Liver (tissue), 9 donors: ENCODE measurements around the gene SRD5A1. TPM values are rescaled to one million over a fixed set of nuclear protein-coding genes. Genes with fewer than 3 reads are reported as not detected.

ENCODE experiments used
- DNase-seq: peaks from one replicate; pipeline ENCODE4 v3.0.0-alpha.2; 2017; ENCODE audit warnings: low spot score
- H3K27ac ChIP-seq, 2 donors: one replicate each; pipeline ENCODE4 v1.7.0; 2013; ENCODE audit warnings: inconsistent platforms in 2 of 2, low read length in 2 of 2, control low read depth in 1 of 2, low read depth in 1 of 2, mild to moderate bottlenecking in 1 of 2
- H3K27me3 ChIP-seq, 4 donors: one replicate each; pipeline versions ENCODE4 v1.6.1 to v1.7.0; 2013; ENCODE audit warnings: low read length in 3 of 4, inconsistent platforms in 1 of 4, mild to moderate bottlenecking in 1 of 4, moderate library complexity in 1 of 4; ENCODE audit not compliant: control insufficient read depth in 4 of 4, insufficient read depth in 4 of 4
- H3K36me3 ChIP-seq, 4 donors: one replicate each; pipeline versions ENCODE4 v1.6.1 to v1.7.0; 2013; ENCODE audit warnings: low read length in 3 of 4, mild to moderate bottlenecking in 3 of 4, low read depth in 1 of 4, moderate library complexity in 1 of 4; ENCODE audit not compliant: control insufficient read depth in 4 of 4, insufficient read depth in 3 of 4
- H3K4me1 ChIP-seq, 4 donors: one replicate each; pipeline versions ENCODE4 v1.6.1 to v1.7.0; 2013; ENCODE audit warnings: low read length in 3 of 4, mild to moderate bottlenecking in 3 of 4, moderate library complexity in 1 of 4; ENCODE audit not compliant: control insufficient read depth in 4 of 4, insufficient read depth in 4 of 4
- H3K4me3 ChIP-seq, 3 donors: one replicate each; pipeline versions ENCODE4 v1.6.1 to v1.7.0; 2013; ENCODE audit warnings: low read length in 3 of 3, control low read depth in 1 of 3, low read depth in 1 of 3, mild to moderate bottlenecking in 1 of 3
- H3K9ac ChIP-seq, 2 donors: one replicate each; pipeline ENCODE4 v1.7.0; 2013; ENCODE audit warnings: low read length in 2 of 2, mild to moderate bottlenecking in 2 of 2, moderate library complexity in 2 of 2, control low read depth in 1 of 2, low read depth in 1 of 2
- H3K9me3 ChIP-seq, 4 donors: one replicate each; pipeline versions ENCODE4 v1.6.1 to v1.7.0; 2013; ENCODE audit warnings: low read length in 3 of 4; ENCODE audit not compliant: control insufficient read depth in 4 of 4
- ATF3 ChIP-seq: IDR thresholded peaks from 2 replicates; pipeline ENCODE4 v1.6.1; 2016; ENCODE audit warnings: antibody characterized with exemption
- CTCF ChIP-seq: fragments of 150-350 bp; IDR thresholded peaks from 2 replicates; pipeline ENCODE4 v1.5.1; 2017; ENCODE audit warnings: improper control_type of control experiment, low read depth, low read length; ENCODE audit not compliant: missing input control
- EGR1 ChIP-seq, 2 donors: IDR thresholded peaks; 2 replicates each; pipeline ENCODE4 v1.6.1; 2016 to 2018; ENCODE audit warnings: antibody characterized with exemption in 2 of 2, low read depth in 2 of 2
- FOXA1 ChIP-seq: IDR thresholded peaks from 2 replicates; pipeline ENCODE4 v1.6.1; 2016; ENCODE audit warnings: antibody characterized with exemption
- FOXA2 ChIP-seq: IDR thresholded peaks from 2 replicates; pipeline ENCODE4 v1.6.1; 2016; ENCODE audit warnings: antibody characterized with exemption
- GABPA ChIP-seq, 2 donors: IDR thresholded peaks in 1 of 2; conservative IDR thresholded peaks in 1 of 2; 2 replicates each; pipeline ENCODE4 v1.6.1; 2016; ENCODE audit warnings: antibody characterized with exemption in 2 of 2, mild to moderate bottlenecking in 1 of 2, moderate library complexity in 1 of 2
- HNF4A ChIP-seq, 2 donors: conservative IDR thresholded peaks; 2 replicates each; pipeline ENCODE4 v1.6.1; 2016; ENCODE audit warnings: antibody characterized with exemption in 2 of 2, mild to moderate bottlenecking in 2 of 2
- HNF4G ChIP-seq: IDR thresholded peaks from 2 replicates; pipeline ENCODE4 v1.6.1; 2016; ENCODE audit warnings: antibody characterized with exemption
- JUND ChIP-seq, 2 donors: IDR thresholded peaks; 2 replicates each; pipeline ENCODE4 v1.6.1; 2016; ENCODE audit warnings: antibody characterized with exemption in 2 of 2
- NR2F2 ChIP-seq: IDR thresholded peaks from 2 replicates; pipeline ENCODE4 v1.6.1; 2016; ENCODE audit warnings: antibody characterized with exemption
- RAD21 ChIP-seq, 2 donors: IDR thresholded peaks; 2 replicates each; pipeline ENCODE4 v1.6.1; 2016; ENCODE audit warnings: antibody characterized with exemption in 2 of 2, mild to moderate bottlenecking in 2 of 2
- RXRA ChIP-seq, 2 donors: IDR thresholded peaks; 2 replicates each; pipeline ENCODE4 v1.6.1; 2017 to 2018; ENCODE audit warnings: antibody characterized with exemption in 2 of 2, mild to moderate bottlenecking in 1 of 2
- SP1 ChIP-seq: IDR thresholded peaks from 2 replicates; pipeline ENCODE4 v1.6.1; 2018; ENCODE audit warnings: antibody characterized with exemption, mild to moderate bottlenecking
- TAF1 ChIP-seq: conservative IDR thresholded peaks from 2 replicates; pipeline ENCODE4 v1.6.1; 2016; ENCODE audit warnings: antibody characterized with exemption, mild to moderate bottlenecking
- YY1 ChIP-seq: IDR thresholded peaks from 2 replicates; pipeline ENCODE4 v1.6.1; 2016; ENCODE audit warnings: antibody characterized with exemption, mild to moderate bottlenecking
- WGBS: extraction: QIAGEN DNeasy Blood & Tissue Kit; methylation state at CpG from one replicate; pipeline ENCODE4 v1.1.7; 2013; 5-methylcytosine and 5-hydroxymethylcytosine counted together
- polyA plus RNA-seq, 2 donors: library from polyadenylated mRNA; stranded (reverse) in 1 of 2; unstranded in 1 of 2; fragments of 200-250 nt in 1 of 2; fragments of >200 nt in 1 of 2; fragmentation: Nextera tagmentation in 1 of 2; extraction: Ambion mirVana in 1 of 2; gene quantifications; one replicate each; pipeline versions ENCODE4 v1.2.1 to v1.2.3, GENCODE V29; 2013 to 2015
- total RNA-seq, 2 donors: library from RNA; depleted of rRNA; stranded (reverse); fragments of >200 nt; gene quantifications; one replicate each; pipeline ENCODE4 v1.2.3, GENCODE V29; 2014
- TF ChIP-seq, protein P1 (sequence below): IDR thresholded peaks from 2 replicates; pipeline ENCODE4 v1.6.1; 2016; ENCODE audit warnings: antibody characterized with exemption
- TF ChIP-seq, protein P2 (sequence below): IDR thresholded peaks from 2 replicates; pipeline ENCODE4 v1.6.1; 2016; ENCODE audit warnings: antibody characterized with exemption, mild to moderate bottlenecking
- TF ChIP-seq, protein P3 (sequence below): IDR thresholded peaks from 2 replicates; pipeline ENCODE4 v1.6.1; 2016; ENCODE audit warnings: antibody characterized with exemption
- donor health status: healthy.
- donor health status: healthy.
- donor health status: healthy.
- donor health status: healthy.
- donor health status: healthy.

Gene SRD5A1
- total and polyA plus RNA-seq, 4 donors = 6.3 to 87.0 (median 47.7) TPM

GRCh38 chr5:6656680-6657079 is 23.4 kb downstream of the SRD5A1 start:
- no peak for DNase-seq
- WGBS = 98% methylated on average over 5 of the region's 5 CpGs
- Histone ChIP-seq H3K27ac (no peak overlapping the region), H3K9me3 (peaks cover 0 to 6% (median under 1%) of the 10 kb centered on the region in 4 donors), H3K9ac (no peak overlapping the region), H3K36me3 (peaks cover 2 to 52% (median 41%) of the 10 kb centered on the region in 4 donors), H3K4me1 (peaks cover 0 to 14% (median 6%) of the 10 kb centered on the region in 4 donors), H3K27me3 (no peaks in the 10 kb centered on the region), H3K4me3 (no peak overlapping the region)
- TF ChIP-seq TAF1 (no peak), RXRA (IDR thresholded peaks at IDR 0.05) (no peak), RAD21 (IDR thresholded peaks at IDR 0.05) (no peak), GABPA (IDR thresholded peaks at IDR 0.05 in 1 of 2, conservative IDR thresholded peaks at IDR 0.05 in 1 of 2) (no peak), FOXA2 (no peak), CTCF (no peak), EGR1 (IDR thresholded peaks at IDR 0.05; ENCODE audit: low read depth in 2 of 2) (no peak), NR2F2 (no peak), ATF3 (no peak), SP1 (no peak), JUND (IDR thresholded peaks at IDR 0.05) (no peak), YY1 (no peak), FOXA1 (no peak), HNF4A (conservative IDR thresholded peaks at IDR 0.05) (no peak), HNF4G (no peak)
- TF ChIP-seq, protein P1, sequence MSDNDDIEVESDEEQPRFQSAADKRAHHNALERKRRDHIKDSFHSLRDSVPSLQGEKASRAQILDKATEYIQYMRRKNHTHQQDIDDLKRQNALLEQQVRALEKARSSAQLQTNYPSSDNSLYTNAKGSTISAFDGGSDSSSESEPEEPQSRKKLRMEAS = no peak
- TF ChIP-seq, protein P2, sequence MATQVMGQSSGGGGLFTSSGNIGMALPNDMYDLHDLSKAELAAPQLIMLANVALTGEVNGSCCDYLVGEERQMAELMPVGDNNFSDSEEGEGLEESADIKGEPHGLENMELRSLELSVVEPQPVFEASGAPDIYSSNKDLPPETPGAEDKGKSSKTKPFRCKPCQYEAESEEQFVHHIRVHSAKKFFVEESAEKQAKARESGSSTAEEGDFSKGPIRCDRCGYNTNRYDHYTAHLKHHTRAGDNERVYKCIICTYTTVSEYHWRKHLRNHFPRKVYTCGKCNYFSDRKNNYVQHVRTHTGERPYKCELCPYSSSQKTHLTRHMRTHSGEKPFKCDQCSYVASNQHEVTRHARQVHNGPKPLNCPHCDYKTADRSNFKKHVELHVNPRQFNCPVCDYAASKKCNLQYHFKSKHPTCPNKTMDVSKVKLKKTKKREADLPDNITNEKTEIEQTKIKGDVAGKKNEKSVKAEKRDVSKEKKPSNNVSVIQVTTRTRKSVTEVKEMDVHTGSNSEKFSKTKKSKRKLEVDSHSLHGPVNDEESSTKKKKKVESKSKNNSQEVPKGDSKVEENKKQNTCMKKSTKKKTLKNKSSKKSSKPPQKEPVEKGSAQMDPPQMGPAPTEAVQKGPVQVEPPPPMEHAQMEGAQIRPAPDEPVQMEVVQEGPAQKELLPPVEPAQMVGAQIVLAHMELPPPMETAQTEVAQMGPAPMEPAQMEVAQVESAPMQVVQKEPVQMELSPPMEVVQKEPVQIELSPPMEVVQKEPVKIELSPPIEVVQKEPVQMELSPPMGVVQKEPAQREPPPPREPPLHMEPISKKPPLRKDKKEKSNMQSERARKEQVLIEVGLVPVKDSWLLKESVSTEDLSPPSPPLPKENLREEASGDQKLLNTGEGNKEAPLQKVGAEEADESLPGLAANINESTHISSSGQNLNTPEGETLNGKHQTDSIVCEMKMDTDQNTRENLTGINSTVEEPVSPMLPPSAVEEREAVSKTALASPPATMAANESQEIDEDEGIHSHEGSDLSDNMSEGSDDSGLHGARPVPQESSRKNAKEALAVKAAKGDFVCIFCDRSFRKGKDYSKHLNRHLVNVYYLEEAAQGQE = no peak
- TF ChIP-seq, protein P3, sequence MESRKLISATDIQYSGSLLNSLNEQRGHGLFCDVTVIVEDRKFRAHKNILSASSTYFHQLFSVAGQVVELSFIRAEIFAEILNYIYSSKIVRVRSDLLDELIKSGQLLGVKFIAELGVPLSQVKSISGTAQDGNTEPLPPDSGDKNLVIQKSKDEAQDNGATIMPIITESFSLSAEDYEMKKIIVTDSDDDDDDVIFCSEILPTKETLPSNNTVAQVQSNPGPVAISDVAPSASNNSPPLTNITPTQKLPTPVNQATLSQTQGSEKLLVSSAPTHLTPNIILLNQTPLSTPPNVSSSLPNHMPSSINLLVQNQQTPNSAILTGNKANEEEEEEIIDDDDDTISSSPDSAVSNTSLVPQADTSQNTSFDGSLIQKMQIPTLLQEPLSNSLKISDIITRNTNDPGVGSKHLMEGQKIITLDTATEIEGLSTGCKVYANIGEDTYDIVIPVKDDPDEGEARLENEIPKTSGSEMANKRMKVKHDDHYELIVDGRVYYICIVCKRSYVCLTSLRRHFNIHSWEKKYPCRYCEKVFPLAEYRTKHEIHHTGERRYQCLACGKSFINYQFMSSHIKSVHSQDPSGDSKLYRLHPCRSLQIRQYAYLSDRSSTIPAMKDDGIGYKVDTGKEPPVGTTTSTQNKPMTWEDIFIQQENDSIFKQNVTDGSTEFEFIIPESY = no peak
